Heart left ventricle (tissue), 16 donors: Measurements from ENCODE around the gene DOCK8. TPM values are rescaled to one million over a fixed set of nuclear protein-coding genes. Genes with fewer than 3 reads are reported as not detected.
A peak's percentile ranks its signal among the peaks of the same experiment; 100 is the strongest.

Experiments used
- ATAC-seq, 4 donors: fragments of 200-7000 bp; cut with Tn5 transposase; one replicate each; pipeline ENCODE4 v1.9.1; 2020 to 2022; ENCODE audit warnings: moderate library complexity in 4 of 4, mild to moderate bottlenecking in 3 of 4, moderate number of reproducible peaks in 1 of 4
- DNase-seq, 5 donors: peaks; one replicate each; pipeline ENCODE4 v3.0.0-alpha.2; 2020
- H3K27ac ChIP-seq, 12 donors: fragments of 200-600 bp; sonication (generic) in 4 of 12; one replicate each; pipeline versions ENCODE4 v1.5.0 to v1.8.0; 2016 to 2022; ENCODE audit warnings: mild to moderate bottlenecking in 2 of 12
- H3K27me3 ChIP-seq, 9 donors: fragments of 200-600 bp; sonication (generic) in 2 of 9; one replicate each; pipeline versions ENCODE4 v1.5.1 to v1.8.0; 2016 to 2022; ENCODE audit warnings: mild to moderate bottlenecking in 3 of 9
- H3K36me3 ChIP-seq, 9 donors: fragments of 200-600 bp; sonication (generic) in 2 of 9; one replicate each; pipeline versions ENCODE4 v1.5.0 to v1.8.0; 2018 to 2022; ENCODE audit warnings: mild to moderate bottlenecking in 2 of 9
- H3K4me1 ChIP-seq, 12 donors: fragments of 200-600 bp; sonication (generic) in 4 of 12; one replicate each; pipeline versions ENCODE4 v1.5.0 to v1.8.0; 2016 to 2022; ENCODE audit warnings: mild to moderate bottlenecking in 3 of 12
- H3K4me3 ChIP-seq, 12 donors: fragments of 200-600 bp; sonication (generic) in 4 of 12; one replicate each; pipeline versions ENCODE4 v1.5.0 to v1.8.0; 2017 to 2022; ENCODE audit warnings: mild to moderate bottlenecking in 9 of 12, moderate library complexity in 4 of 12
- H3K9me3 ChIP-seq, 12 donors: fragments of 200-600 bp; sonication (generic) in 4 of 12; one replicate each; pipeline versions ENCODE4 v1.5.0 to v1.8.0; 2016 to 2022; ENCODE audit warnings: mild to moderate bottlenecking in 1 of 12
- POLR2A ChIP-seq, 2 donors: fragments of 450-650 bp; IDR thresholded peaks; one replicate each; pipeline ENCODE4 v1.6.1; 2017; ENCODE audit warnings: antibody characterized with exemption in 2 of 2, mild to moderate bottlenecking in 2 of 2, moderate library complexity in 2 of 2
- WGBS, 4 donors: extraction: QIAGEN DNeasy Blood & Tissue Kit in 2 of 4; methylation state at CpG; one replicate each; pipeline versions ENCODE4 v1.1.5 to v1.1.7; 2013 to 2018; 5-methylcytosine and 5-hydroxymethylcytosine counted together
- intact Hi-C, 10 donors: fragments of 100-400 bp; cut with DNase I; formaldehyde crosslinking; loops; one replicate each; pipeline versions ENCODE4 v1.11.1 to v1.14.2; 2022
- polyA plus RNA-seq, 2 donors: library from polyadenylated mRNA; stranded (reverse); fragments of 200-250 nt; gene quantifications; one replicate each; pipeline ENCODE4 v1.2.3, GENCODE V29; 2013
- total RNA-seq, 9 donors: library from RNA; depleted of rRNA in 2 of 9; stranded (reverse); fragments of >200 nt in 2 of 9; fragmentation: NEBNext Ultra II Directional in 3 of 9; extraction: Animal tissue kit (Norgen Biotek cat#: 25700) in 3 of 9; gene quantifications; one replicate each; pipeline versions ENCODE4 v1.1.0 to v1.2.4, GENCODE V29; 2016 to 2023
- TF ChIP-seq, protein P1 (sequence below), 12 donors: fragments of 200-600 bp; sonication (generic) in 4 of 12; IDR thresholded peaks; one replicate each; pipeline versions ENCODE4 v1.5.0 to v1.8.0; 2018 to 2022; ENCODE audit warnings: antibody characterized with exemption in 12 of 12, mild to moderate bottlenecking in 5 of 12
- donor health status: ischemic (EF 13 %, LVEDD 7.1; RV severe dilation, severe dysfunction).
- donor health status: healthy with polysubstance abuse.
- donor health status: DM: no; HTN: yes; CAD: no.
- donor health status: DM: no; HTN: no; CAD: no.
- donor health status: ischemic (EF 25% LVEDD 6.9; RV normal size, moderate dysfunction).
- donor health status: ischemic (EF 25% LVEDD 5.7; RV mildly dilated, moderate dysfunction).
- donor health status: healthy.
- donor health status: DM: yes; HTN: yes; CAD: no.
- donor health status: ischemic (EF 35%, LVEDD 5.7; RV mildly dilated, moderate dysfunction).
- donor health status: nonischemic (EF 11% LVEDD 7.7; RV severe dilation, severe dysfunction).
- donor health status: DM: yes; HTN: yes; CAD: no.
- donor health status: PGD.
- donor health status: ischemic (EF 29% LVEDD 5.4; RV normal size, mild dysfunction).
- donor health status: nonischemic (EF 23%, LVEDD 6.1; RV moderate dilation, normal function).

DOCK8 gene
- total and polyA plus RNA-seq, 11 donors, result 1.2 to 36.1 (median 2.4) TPM

DNA sequence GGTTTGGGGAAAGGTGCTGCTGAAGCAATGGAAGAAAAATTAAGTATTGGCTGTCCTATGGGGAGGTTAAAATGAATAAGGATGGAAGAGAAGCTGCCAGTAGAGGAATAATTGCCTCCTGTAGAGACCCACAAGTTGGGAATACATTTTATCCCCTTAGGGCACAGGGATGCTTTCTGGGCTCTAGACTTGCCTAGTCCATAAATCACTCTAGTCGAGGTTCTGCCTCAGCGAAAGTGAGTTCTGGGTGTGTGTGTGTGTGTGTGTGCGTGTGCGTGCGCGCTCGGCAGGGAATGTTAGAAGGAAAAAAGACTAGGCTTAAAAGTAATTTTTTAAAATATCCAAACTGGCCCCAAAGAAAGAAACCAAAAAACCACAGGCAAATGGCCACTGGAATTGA lies 291.6 kb downstream of the DOCK8 start:
- DNase-seq (no peak), ATAC-seq (no peak)
- WGBS, 4 donors, result 79 to 89% (median 85%) methylated on average over 7 of the region's 7 CpGs
- Histone ChIP-seq H3K27ac (peak overlapping the region in 1 of 12 donors; percentile 90), H3K4me3 (peak overlapping the region in 2 of 12 donors; percentile 61 to 94), H3K27me3 (peaks cover 0 to 19% (median 0%) of the 10 kb centered on the region in 9 donors), H3K9me3 (no peaks in the 10 kb centered on the region), H3K36me3 (peaks cover 0 to 13% (median 0%) of the 10 kb centered on the region in 9 donors), H3K4me1 (peaks cover 0 to 27% (median 13%) of the 10 kb centered on the region in 12 donors)
- no peak for TF ChIP-seq POLR2A (IDR thresholded peaks at IDR 0.05)
- TF ChIP-seq, protein P1, sequence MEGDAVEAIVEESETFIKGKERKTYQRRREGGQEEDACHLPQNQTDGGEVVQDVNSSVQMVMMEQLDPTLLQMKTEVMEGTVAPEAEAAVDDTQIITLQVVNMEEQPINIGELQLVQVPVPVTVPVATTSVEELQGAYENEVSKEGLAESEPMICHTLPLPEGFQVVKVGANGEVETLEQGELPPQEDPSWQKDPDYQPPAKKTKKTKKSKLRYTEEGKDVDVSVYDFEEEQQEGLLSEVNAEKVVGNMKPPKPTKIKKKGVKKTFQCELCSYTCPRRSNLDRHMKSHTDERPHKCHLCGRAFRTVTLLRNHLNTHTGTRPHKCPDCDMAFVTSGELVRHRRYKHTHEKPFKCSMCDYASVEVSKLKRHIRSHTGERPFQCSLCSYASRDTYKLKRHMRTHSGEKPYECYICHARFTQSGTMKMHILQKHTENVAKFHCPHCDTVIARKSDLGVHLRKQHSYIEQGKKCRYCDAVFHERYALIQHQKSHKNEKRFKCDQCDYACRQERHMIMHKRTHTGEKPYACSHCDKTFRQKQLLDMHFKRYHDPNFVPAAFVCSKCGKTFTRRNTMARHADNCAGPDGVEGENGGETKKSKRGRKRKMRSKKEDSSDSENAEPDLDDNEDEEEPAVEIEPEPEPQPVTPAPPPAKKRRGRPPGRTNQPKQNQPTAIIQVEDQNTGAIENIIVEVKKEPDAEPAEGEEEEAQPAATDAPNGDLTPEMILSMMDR (IDR thresholded peaks at IDR 0.05), result no peak
- intact Hi-C loops, result loop anchor here in 1 of 10 donors (10.0 kb wide), 1 partner anchor 89 kb away; no protein-coding TSS in a partner anchor

- intact Hi-C loops, result no loop called here
- TF ChIP-seq, protein P1 (IDR thresholded peaks at IDR 0.05), result no peak
- no peak for TF ChIP-seq POLR2A (IDR thresholded peaks at IDR 0.05)
- ATAC-seq, result no peak
Measured at GRCh38 chr9:511861-512260, 297.2 kb downstream of the DOCK8 start.

GRCh38 chr9:512555-513272 lies 298.0 kb downstream of the DOCK8 start:
- 78 to 87% (median 81%) methylated on average over 3 of the region's 3 CpGs for WGBS, 4 donors
- intact Hi-C loops, result no loop called here
- H3K4me3 ChIP-seq, result no peak overlapping the region
- no peaks in the 10 kb centered on the region for H3K27me3 ChIP-seq
- DNase-seq, result no peak
- TF ChIP-seq, protein P1 (IDR thresholded peaks at IDR 0.05), result no peak
- no peak for TF ChIP-seq POLR2A (IDR thresholded peaks at IDR 0.05)
- H3K27ac ChIP-seq, result no peak overlapping the region
- no peak for ATAC-seq
- peaks cover 0 to 13% (median 0%) of the 10 kb centered on the region in 9 donors for H3K36me3 ChIP-seq
- no peaks in the 10 kb centered on the region for H3K9me3 ChIP-seq
- H3K4me1 ChIP-seq, result peaks cover 0 to 27% (median 0%) of the 10 kb centered on the region in 12 donors

More at GRCh38 chr9:511861-512260, 297.2 kb downstream of the DOCK8 start:
- 44 to 100% (median 69%) methylated on average over 1 of the region's 1 CpG for WGBS, 4 donors
- H3K4me3 ChIP-seq, result no peak overlapping the region
- no peak for DNase-seq
- peaks cover 0 to 13% (median 0%) of the 10 kb centered on the region in 9 donors for H3K36me3 ChIP-seq
- H3K4me1 ChIP-seq, result peaks cover 0 to 27% (median 0%) of the 10 kb centered on the region in 12 donors
- no peaks in the 10 kb centered on the region for H3K9me3 ChIP-seq
- no peak overlapping the region for H3K27ac ChIP-seq
- H3K27me3 ChIP-seq, result no peaks in the 10 kb centered on the region

Other genes starting within 250 kb of the DOCK8 start
- 10 to 100 TPM in 1 of 9 donors, 1 to 10 TPM in 8; 2.7 to 14.7 (median 9.2) TPM for gene WASHC1, start 185.4 kb upstream of the DOCK8 start, total RNA-seq
- 10 to 100 TPM in 1 of 2 donors, 1 to 10 TPM in 1; 9.5 to 10.9 TPM for gene WASHC1, start 185.4 kb upstream of the DOCK8 start, polyA plus RNA-seq
- under 1 TPM in 2 of 9 donors, not detected in 7; 0.09 to 0.15 TPM for gene FOXD4, start 96.4 kb upstream of the DOCK8 start, total RNA-seq
- gene FOXD4, start 96.4 kb upstream of the DOCK8 start, polyA plus RNA-seq, result under 1 TPM; 0.08 to 0.26 TPM
- gene ZNG1A, start 35.8 kb upstream of the DOCK8 start, total RNA-seq, result 10 to 100 TPM in 8 of 9 donors, 1 to 10 TPM in 1; 8.1 to 27.9 (median 20.6) TPM
- 10 to 100 TPM; 15.0 to 55.6 TPM for gene ZNG1A, start 35.8 kb upstream of the DOCK8 start, polyA plus RNA-seq